GM12801 (cell line): ENCODE results near the gene ATP7B.

Source experiments
- TF ChIP-seq, protein P1 (sequence below): IDR thresholded peaks from one replicate; pipeline ENCODE4 v1.5.1; 2011; ENCODE audit warnings: control low read depth; ENCODE audit not compliant: insufficient read length; ENCODE audit errors: extremely low read depth

ATP7B gene

DNA sequence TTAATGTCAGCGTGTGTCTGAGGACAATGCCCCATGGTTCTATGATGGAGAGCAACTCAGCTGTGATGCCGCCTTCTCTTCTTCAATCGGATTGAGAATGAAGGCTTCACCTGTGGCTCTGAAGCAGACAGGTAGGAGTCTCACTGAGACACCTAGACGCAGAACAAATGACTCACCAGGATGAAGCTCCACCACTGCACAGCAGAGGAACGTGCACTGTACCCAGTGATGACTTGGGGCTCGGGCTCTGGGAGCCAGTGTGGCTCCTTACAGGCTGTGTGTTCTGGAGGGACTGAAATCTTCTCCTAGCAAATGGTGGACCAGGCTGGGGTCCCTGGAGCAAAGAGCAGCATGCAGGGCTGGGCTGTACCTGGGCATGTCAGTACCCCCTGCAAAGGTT, 105.5 kb downstream of the ATP7B start:
- TF ChIP-seq, protein P1, sequence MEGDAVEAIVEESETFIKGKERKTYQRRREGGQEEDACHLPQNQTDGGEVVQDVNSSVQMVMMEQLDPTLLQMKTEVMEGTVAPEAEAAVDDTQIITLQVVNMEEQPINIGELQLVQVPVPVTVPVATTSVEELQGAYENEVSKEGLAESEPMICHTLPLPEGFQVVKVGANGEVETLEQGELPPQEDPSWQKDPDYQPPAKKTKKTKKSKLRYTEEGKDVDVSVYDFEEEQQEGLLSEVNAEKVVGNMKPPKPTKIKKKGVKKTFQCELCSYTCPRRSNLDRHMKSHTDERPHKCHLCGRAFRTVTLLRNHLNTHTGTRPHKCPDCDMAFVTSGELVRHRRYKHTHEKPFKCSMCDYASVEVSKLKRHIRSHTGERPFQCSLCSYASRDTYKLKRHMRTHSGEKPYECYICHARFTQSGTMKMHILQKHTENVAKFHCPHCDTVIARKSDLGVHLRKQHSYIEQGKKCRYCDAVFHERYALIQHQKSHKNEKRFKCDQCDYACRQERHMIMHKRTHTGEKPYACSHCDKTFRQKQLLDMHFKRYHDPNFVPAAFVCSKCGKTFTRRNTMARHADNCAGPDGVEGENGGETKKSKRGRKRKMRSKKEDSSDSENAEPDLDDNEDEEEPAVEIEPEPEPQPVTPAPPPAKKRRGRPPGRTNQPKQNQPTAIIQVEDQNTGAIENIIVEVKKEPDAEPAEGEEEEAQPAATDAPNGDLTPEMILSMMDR = no peak

GRCh38 chr13:51902776-51903175, 108.5 kb downstream of the ATP7B start:
- TF ChIP-seq, protein P1 = no peak

DNA sequence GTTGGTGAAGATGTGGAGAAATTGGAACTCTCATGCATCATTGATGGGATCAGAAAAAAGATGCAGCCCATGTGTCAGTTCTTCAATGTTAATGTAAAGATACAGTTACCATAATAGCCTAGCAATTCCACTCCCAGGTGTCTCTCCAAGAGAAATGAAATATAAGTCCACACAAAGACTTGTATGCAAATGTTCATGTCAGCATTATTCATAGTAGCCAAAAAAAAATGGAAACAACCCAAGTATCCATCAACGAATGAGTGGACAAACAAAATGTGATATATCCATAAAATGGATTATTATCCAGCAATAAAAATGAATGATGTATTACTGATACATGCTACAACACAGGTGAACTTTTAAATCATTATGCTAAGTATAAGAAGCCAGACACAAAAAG, 110.8 kb downstream of the ATP7B start:
- TF ChIP-seq, protein P1 = no peak

DNA sequence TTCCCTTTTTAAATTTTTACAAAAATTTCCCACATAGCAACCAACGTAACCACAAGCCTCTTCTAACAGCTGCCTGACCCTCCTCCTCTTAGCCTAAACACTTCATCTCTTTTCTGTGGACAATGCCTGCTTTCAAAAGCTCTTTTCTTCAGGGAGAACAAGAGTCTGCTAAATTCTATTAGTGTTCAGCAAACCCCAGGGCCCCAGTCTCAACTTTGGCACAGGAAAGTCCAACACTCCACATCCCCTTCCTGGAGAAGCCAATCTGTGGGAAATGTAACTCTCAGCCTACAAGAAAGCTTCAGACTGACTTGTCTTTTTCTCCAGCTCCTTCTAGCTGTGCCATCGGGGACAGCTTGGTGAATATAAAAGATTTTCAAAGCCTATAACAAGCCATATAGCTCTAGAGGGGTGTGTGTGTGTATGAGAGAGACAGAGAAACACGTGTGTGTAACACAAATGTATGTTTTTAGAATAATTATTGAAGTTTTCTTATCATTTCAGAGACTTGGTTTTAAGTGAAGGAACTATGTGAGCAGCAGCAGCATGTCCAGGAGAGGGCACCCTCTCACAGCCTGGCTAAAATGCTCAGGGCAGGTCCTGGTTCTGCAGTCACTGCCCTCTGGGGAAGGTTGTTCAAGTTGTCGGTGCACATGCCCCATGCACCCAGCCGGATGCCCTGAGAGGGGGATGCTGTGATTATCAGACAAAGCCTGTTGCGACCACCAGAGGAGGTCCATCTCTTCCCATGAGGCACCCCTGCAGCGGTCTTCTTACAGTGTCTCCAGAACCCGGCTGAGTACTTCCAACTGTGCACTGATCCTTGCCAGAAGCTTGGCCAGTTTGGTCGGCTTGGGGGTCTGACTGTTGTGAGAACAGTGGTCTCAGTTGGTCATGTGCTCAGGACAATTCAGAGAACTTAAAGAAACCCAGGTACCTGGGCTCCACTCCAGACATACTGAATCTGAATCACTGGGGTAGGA, 115.1 kb downstream of the ATP7B start:
- TF ChIP-seq, protein P1 = no peak

DNA sequence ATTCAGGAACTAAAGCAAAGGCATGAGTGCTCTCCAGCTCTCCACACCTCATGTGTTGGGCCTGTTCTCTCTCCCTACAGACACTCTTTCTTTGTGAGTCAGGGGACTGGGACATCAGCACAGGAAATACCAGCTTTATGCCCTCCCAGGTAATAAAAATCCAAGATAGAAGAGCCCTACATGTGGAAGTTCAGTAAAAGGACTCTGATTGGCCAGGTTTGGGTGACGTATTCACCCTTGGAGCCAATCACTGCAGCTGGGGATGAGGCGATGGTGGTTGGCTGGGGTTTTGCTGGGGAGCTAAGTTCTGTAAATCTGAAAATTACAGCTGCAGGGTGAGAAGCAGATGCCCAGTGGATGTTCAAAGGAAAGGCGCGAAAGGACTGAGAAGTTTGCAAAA, 117.0 kb downstream of the ATP7B start:
- TF ChIP-seq, protein P1 = no peak

- TF ChIP-seq, protein P1 = no peak
These were observed 118.6 kb downstream of the ATP7B start for GRCh38 chr13:51892657-51893056.

GRCh38 chr13:51887468-51887867, 123.8 kb downstream of the ATP7B start:
- TF ChIP-seq, protein P1 = no peak
